Measurements from ENCODE around the gene FBP2. TPM values are rescaled to one million over a fixed set of nuclear protein-coding genes. Genes with fewer than 3 reads are reported as not detected.

Gene FBP2
- polyA plus RNA-seq, 1 donor (not counting 4 experiments of a cell fraction or from before 2014, with no cell fraction given) = not detected

GRCh38 chr9:94586316-94586715 lies 7.3 kb downstream of the FBP2 start:
- FAIRE-seq = no peak
- no peaks in the 10 kb centered on the region for H4K20me1 ChIP-seq (ENCODE audit: control insufficient read depth, extremely low read depth, insufficient read depth, low read length)
- TF ChIP-seq CTCF (optimal IDR thresholded peaks at IDR 0.05 in 1 of 3, IDR thresholded peaks at IDR 0.05 in 1 of 3, conservative IDR thresholded peaks at IDR 0.05 in 1 of 3; ENCODE audit: extremely low read depth in 1 of 3, insufficient read depth in 2 of 3, low read length in 3 of 3) (no peak), EZH2 (IDR thresholded peaks at IDR 0.05; ENCODE audit: low read length) (no peak)
- peaks cover 8% of the 10 kb centered on the region for H3K4me1 ChIP-seq (ENCODE audit: control insufficient read depth, extremely low read depth, insufficient read depth, low read length)
- H2AFZ ChIP-seq (ENCODE audit: control insufficient read depth, low read length) = no peak overlapping the region
- no peaks in the 10 kb centered on the region for H3K36me3 ChIP-seq (ENCODE audit: control insufficient read depth in 2 of 2, extremely low read depth in 1 of 2, insufficient read depth in 2 of 2, low read length in 2 of 2)
- no peaks in the 10 kb centered on the region for H3K9me3 ChIP-seq (ENCODE audit: control insufficient read depth, low read depth, low read length)
- H3K27me3 ChIP-seq (ENCODE audit: control insufficient read depth, extremely low read depth, insufficient read depth, low read length) = no peaks in the 10 kb centered on the region
- dilution Hi-C loops (cut with MboI; ENCODE audit: extremely low pct_ligation_motif_present, low sequenced_read_pairs) = no loop called here
- H3K4me3 ChIP-seq (ENCODE audit: control insufficient read depth in 2 of 3, extremely low read depth in 1 of 3, insufficient read depth in 2 of 3, low read depth in 1 of 3, low read length in 3 of 3) = no peak overlapping the region
- DNase-seq (ENCODE audit: low read depth, low spot score) = no peak
- H3K4me2 ChIP-seq (ENCODE audit: control insufficient read depth, extremely low read depth, insufficient read depth, low read depth, low read length) = no peak overlapping the region
- H3K9ac ChIP-seq (ENCODE audit: control insufficient read depth, extremely low read depth, insufficient read depth, low read length) = no peak overlapping the region
- no peaks in the 10 kb centered on the region for H3K79me2 ChIP-seq (ENCODE audit: control insufficient read depth, insufficient read depth, low read length)
- no peaks in the 10 kb centered on the region for H3K9me1 ChIP-seq (ENCODE audit: control insufficient read depth, extremely low read depth, insufficient read depth, low read length)
- H3K27ac ChIP-seq (ENCODE audit: control insufficient read depth, insufficient read depth, low read length) = no peak overlapping the region

- Histone ChIP-seq H3K9me1 (ENCODE audit: control insufficient read depth, extremely low read depth, insufficient read depth, low read length) (no peaks in the 10 kb centered on the region), H3K36me3 (ENCODE audit: control insufficient read depth in 2 of 2, extremely low read depth in 1 of 2, insufficient read depth in 2 of 2, low read length in 2 of 2) (no peaks in the 10 kb centered on the region), H3K4me3 (ENCODE audit: control insufficient read depth in 2 of 3, extremely low read depth in 1 of 3, insufficient read depth in 2 of 3, low read depth in 1 of 3, low read length in 3 of 3) (no peak overlapping the region), H3K4me2 (ENCODE audit: control insufficient read depth, extremely low read depth, insufficient read depth, low read depth, low read length) (no peak overlapping the region), H2AFZ (ENCODE audit: control insufficient read depth, low read length) (no peak overlapping the region), H3K4me1 (ENCODE audit: control insufficient read depth, extremely low read depth, insufficient read depth, low read length) (peaks cover 11% of the 10 kb centered on the region), H3K79me2 (ENCODE audit: control insufficient read depth, insufficient read depth, low read length) (no peaks in the 10 kb centered on the region), H3K9me3 (ENCODE audit: control insufficient read depth, low read depth, low read length) (no peaks in the 10 kb centered on the region), H3K27ac (ENCODE audit: control insufficient read depth, insufficient read depth, low read length) (no peak overlapping the region), H4K20me1 (ENCODE audit: control insufficient read depth, extremely low read depth, insufficient read depth, low read length) (no peaks in the 10 kb centered on the region), H3K9ac (ENCODE audit: control insufficient read depth, extremely low read depth, insufficient read depth, low read length) (no peak overlapping the region), H3K27me3 (ENCODE audit: control insufficient read depth, extremely low read depth, insufficient read depth, low read length) (no peaks in the 10 kb centered on the region)
- no peak for TF ChIP-seq CTCF (optimal IDR thresholded peaks at IDR 0.05 in 1 of 3, IDR thresholded peaks at IDR 0.05 in 1 of 3, conservative IDR thresholded peaks at IDR 0.05 in 1 of 3; ENCODE audit: extremely low read depth in 1 of 3, insufficient read depth in 2 of 3, low read length in 3 of 3)
- TF ChIP-seq EZH2 (IDR thresholded peaks at IDR 0.05; ENCODE audit: low read length) = no peak
- DNase-seq (ENCODE audit: low read depth, low spot score) (no peak), FAIRE-seq (no peak)
- dilution Hi-C loops (cut with MboI; ENCODE audit: extremely low pct_ligation_motif_present, low sequenced_read_pairs) = no loop called here
Observed at GRCh38 chr9:94584555-94584954, 9.1 kb downstream of the FBP2 start.
